GM18870 (cell line): ENCODE measurements around the gene SDE2.
"Not testable (repeated sequence)": the region's sequence is repeated elsewhere in the genome, so short reads cannot be mapped to it uniquely, and the experiment has no call there.

Experiments
- ATAC-seq: cut with Tn5 transposase; IDR thresholded peaks from one replicate; pipeline ENCODE4 v1.9.1; 2021; ENCODE audit warnings: moderate library complexity; ENCODE audit not compliant: unreplicated experiment

SDE2 gene

GRCh38 chr1:225979421-225979820 is 19.7 kb downstream of the SDE2 start:
- ATAC-seq, result no peak

- ATAC-seq, result peak; percentile 53
Measured at GRCh38 chr1:225977937-225978748, 21.0 kb downstream of the SDE2 start.

DNA sequence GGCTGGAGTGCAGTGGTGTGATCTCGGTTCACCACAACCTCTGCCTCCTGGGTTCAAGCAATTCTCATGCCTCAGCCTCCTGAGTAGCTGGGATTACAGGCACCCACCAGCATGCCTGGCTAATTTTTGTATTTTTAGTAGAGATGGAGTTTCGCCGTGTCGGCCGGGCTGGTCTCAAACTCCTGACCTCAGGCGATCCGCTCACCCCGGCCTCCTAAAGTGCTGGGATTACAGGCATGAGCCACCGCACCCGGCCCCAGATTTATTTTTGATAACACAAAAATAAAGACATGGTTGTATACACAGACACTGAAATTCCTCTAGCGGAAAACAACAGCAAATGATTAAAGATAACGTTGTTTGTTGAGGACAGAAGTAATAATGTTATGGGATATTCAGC is 24.0 kb downstream of the SDE2 start:
- ATAC-seq, result not testable (repeated sequence)

GRCh38 chr1:225974454-225974853 is 24.7 kb downstream of the SDE2 start:
- ATAC-seq, result no peak

GRCh38 chr1:225973158-225973557 is 26.0 kb downstream of the SDE2 start:
- no peak for ATAC-seq

- no peak for ATAC-seq
Measured at GRCh38 chr1:225972344-225973152, 26.6 kb downstream of the SDE2 start.

DNA sequence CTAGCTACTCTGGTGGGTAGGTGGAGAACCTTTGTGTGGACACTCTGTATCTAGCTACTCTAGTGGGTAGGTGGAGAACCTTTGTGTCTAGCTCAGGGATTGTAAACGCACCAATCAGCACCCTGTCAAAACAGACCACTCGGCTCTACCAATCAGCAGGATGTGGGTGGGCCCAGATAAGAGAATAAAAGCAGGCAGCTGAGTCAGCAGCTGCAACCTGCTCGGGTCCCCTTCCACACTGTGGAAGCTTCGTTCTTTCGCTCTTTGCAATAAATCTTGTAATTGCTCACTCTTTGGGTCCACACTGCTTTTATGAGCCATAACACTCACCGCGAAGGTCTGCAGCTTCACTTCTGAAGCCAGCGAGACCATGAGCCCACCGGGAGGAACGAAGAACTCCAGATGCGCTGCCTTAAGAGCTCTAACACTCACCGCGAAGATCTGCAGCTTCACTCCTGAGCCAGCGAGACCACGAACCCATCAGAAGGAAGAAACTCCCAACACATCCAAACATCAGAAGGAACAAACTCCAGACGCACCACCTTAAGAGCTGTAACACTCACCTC is 28.5 kb downstream of the SDE2 start:
- ATAC-seq, result not testable (repeated sequence)

- ATAC-seq, result not testable (repeated sequence)
Measured at GRCh38 chr1:225969751-225970150, 29.4 kb downstream of the SDE2 start.

DNA sequence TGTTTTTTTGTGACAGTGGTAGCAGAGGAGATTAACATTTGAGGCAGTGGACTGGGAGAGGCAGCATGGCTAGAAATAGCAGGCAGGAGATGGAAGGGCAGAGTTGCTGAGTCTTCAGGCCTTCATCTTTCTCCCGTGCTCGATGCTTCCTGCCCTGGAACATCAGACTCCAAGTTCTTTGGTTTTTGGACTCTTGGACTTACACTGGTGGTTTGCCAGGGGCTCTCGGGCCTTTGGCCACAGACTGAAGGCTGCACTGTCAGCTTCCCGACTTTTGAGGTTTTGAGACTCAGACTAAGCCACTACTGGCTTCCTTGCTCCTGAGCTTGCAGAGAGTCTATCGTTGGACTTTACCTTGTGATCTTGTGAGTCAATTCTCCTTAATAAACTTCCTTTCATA is 33.9 kb downstream of the SDE2 start:
- no peak for ATAC-seq

DNA sequence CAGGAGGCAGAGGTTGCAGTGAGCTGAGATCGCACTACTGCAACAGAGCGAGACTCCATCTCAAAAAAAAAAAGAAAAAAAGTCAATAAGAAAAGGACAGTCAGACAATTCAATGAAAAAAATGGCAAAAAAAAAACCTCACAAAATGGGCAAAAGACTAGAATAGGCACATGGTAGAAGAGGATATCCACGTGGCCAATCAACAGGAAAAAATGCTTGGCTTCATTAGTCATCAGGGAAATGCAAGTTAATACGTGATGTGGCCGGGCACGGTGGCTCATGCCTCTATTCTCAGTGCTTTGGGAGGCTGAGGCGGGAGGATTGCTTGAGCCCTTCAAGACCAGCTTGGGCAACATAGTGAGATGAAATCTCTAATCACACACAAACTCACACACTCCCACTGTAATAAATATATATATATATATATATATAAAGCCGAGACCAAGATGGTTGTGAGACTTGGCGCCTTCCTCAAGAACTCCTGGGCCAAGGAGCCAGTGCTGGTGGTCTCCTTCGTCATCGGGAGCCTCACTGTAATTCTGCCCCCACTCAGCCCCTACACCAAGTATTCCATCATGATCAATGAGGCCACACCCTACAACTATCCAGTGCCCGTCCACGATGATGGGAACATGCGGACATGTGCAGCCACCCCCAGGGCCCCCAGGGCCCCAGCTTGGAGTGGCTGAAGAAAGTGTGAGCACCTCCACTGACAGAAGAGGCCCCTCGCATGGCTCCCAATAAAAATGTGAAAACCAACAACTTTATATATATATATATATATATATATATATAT is 35.2 kb downstream of the SDE2 start:
- no peak for ATAC-seq

DNA sequence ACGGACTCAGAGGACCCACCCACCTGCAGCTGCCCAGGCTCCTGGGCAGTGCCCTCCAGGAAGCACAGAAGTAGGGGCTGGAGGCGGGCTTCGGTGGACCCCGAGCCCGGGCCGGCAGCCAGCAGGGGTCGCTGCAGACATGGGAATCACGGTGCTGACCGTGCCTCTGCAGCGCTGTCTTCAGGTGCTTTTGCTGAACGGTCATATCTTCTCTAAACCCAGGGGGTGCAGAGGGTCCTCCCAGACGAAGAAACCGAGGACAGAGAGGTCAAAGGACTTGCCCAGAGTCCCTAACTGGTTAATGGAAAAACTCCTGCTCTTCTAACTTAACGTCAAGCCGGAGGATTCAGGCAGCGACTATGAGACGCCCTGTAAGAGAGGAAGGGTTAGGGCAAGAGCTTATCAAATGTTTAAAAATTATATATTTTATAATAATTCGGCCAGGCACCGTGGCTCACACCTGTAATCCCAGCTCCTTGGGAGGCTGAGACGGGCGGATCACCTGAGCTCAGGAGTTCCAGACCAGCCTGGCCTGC is 36.6 kb downstream of the SDE2 start:
- ATAC-seq, result no peak

GRCh38 chr1:225961659-225962439 is 37.3 kb downstream of the SDE2 start:
- no peak for ATAC-seq

DNA sequence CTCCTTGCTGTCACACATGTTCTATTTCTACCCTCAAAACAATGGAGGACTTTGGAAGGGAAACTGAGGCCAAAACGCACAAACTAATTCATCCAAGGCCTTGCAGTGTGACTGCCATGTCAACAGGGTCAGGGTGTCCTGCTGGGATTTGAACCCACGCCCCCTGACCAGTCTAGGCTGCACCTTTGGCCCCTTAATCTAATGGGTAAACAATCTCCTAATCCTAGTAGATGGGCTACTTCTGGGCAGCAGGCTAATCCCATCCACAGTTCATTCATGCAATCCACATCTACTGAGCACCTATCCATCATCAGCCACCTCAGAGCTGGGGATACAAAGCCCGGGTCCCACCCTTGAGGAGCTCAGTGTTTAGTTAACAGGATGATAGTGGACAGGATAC is 41.1 kb downstream of the SDE2 start:
- no peak for ATAC-seq

GRCh38 chr1:225954753-225955152 is 44.4 kb downstream of the SDE2 start:
- no peak for ATAC-seq

DNA sequence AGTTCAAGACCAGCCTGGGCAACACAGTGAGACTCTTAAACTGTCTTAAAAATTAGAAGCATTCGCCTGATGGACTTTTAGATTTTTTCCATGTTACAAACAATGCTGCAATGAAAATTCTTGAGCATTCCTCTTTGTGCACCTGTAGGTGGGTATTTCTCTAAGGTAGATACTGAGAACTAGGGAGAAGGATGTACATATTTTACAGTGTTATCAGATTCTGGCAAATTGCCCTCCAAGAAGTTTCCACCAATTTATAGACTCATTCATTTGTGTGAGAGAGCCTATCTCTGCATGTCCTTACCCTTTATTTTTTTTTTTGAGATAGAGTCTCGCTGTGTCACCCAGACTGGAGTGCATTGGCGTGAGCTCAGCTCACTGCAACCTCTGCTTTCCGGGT is 45.8 kb downstream of the SDE2 start:
- ATAC-seq, result no peak

GRCh38 chr1:225950905-225951497 is 48.1 kb downstream of the SDE2 start:
- no peak for ATAC-seq

GRCh38 chr1:225949041-225949440 is 50.1 kb downstream of the SDE2 start:
- no peak for ATAC-seq

DNA sequence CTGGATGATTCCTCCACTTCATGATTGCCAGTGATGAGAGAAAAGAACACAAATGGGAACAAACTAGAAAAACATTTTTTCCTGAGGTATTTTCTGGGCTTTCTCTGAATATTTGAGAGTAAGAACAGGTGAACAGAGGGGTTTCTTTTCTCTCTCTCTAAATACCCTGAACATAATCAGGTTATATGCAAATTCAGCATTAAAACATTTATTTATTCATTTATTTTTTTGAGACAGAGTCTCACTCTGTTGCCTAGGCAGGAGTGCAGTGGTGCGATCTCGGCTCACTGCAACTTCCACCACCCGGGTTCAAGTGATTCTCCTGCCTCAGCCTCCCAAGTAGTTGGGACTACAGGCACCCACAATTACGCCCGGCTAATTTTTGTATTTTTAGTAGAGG is 52.3 kb downstream of the SDE2 start:
- no peak for ATAC-seq

DNA sequence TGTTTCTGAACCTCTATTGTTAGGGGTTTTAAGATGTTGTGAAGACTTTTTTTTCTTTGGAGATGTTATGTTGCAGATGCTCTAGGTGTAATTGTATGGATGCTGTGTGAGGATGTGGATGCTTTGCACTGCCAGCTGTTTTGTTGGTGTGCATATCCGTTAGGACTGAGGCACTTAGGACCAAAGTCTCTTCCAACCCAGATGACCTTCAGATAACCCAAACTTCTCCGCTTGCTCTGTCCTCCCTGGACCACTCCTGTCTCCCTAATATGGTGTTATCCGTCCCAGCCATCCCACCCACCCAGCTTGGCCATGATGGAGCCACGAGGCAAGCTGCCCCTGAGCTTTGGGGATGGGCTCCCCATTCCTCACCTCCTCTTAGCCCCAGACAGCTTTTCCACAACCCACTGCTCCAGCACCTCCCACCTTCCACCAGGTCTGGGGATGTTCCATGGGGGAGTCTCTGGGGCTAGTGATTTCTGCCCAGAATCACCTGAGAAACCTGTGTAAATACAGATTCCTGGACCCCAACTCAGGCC is 53.0 kb downstream of the SDE2 start:
- ATAC-seq, result no peak
